Measurements from ENCODE around the gene DRD3.

DNA sequence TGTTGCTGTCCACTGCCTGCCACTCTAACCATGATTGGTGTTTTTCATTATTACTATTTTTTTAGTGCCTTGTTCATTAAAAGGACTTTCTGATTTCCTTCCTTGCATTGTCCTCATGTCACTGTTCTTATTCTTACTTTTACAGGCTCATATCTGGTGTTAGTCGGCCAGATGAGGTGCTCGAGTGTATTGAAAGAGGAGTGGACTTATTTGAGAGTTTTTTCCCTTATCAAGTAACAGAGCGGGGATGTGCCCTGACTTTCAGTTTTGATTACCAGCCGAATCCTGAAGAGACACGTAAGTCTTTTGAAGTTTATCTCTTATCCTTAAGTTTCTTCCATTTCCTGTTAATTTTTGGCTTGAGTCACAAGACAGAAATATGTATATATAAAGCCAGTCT is 99.1 kb downstream of the DRD3 start:
- no peak for TF ChIP-seq CTCF (IDR thresholded peaks at IDR 0.05)
- TF ChIP-seq POLR2A (IDR thresholded peaks at IDR 0.05) = no peak

Measured in adrenal gland (tissue), 5 donors.